ENCODE results near the gene EIF3D.

The EIF3D gene

GRCh38 chr22:36574728-36575127, 45.8 kb upstream of the EIF3D start:
- no peaks in the 10 kb centered on the region for H3K36me3 ChIP-seq (ENCODE audit: insufficient read depth, low read length)
- TF ChIP-seq CTCF (IDR thresholded peaks at IDR 0.05; ENCODE audit: borderline replicate concordance, extremely low read depth, low read length, poor library complexity, severe bottlenecking) = no peak
- no peak for TF ChIP-seq EZH2 (IDR thresholded peaks at IDR 0.05; ENCODE audit: borderline replicate concordance, low read depth, low read length, severe bottlenecking)
- DNase-seq (no peak), ATAC-seq (ENCODE audit: insufficient read depth, low read depth) (no peak)
- H4K20me1 ChIP-seq (ENCODE audit: insufficient read depth, low read length) = no peaks in the 10 kb centered on the region
- H3K27ac ChIP-seq (ENCODE audit: low read length) = no peak overlapping the region
- H3K4me3 ChIP-seq (ENCODE audit: low read depth in 1 of 2, low read length in 2 of 2) = no peak overlapping the region
- no peaks in the 10 kb centered on the region for H3K4me1 ChIP-seq (ENCODE audit: insufficient read depth, low read length)
- H2AFZ ChIP-seq (ENCODE audit: low read depth, low read length) = no peak overlapping the region
- no peak overlapping the region for H3K4me2 ChIP-seq (ENCODE audit: insufficient read depth, low read length)
- H3K9ac ChIP-seq (ENCODE audit: low read depth, low read length) = no peak overlapping the region
- no peaks in the 10 kb centered on the region for H3K27me3 ChIP-seq (ENCODE audit: insufficient read depth, low read length, poor library complexity)
- no peaks in the 10 kb centered on the region for H3K79me2 ChIP-seq (ENCODE audit: insufficient read depth, low read length)
- no peaks in the 10 kb centered on the region for H3K9me3 ChIP-seq (ENCODE audit: insufficient read depth, low read length, severe bottlenecking)

GRCh38 chr22:36573815-36574363, 44.9 kb upstream of the EIF3D start:
- Histone ChIP-seq H3K27ac (ENCODE audit: low read length) (no peak overlapping the region), H3K4me3 (ENCODE audit: low read depth in 1 of 2, low read length in 2 of 2) (no peak overlapping the region), H2AFZ (ENCODE audit: low read depth, low read length) (no peak overlapping the region), H3K27me3 (ENCODE audit: insufficient read depth, low read length, poor library complexity) (no peaks in the 10 kb centered on the region), H3K79me2 (ENCODE audit: insufficient read depth, low read length) (no peaks in the 10 kb centered on the region), H3K4me2 (ENCODE audit: insufficient read depth, low read length) (no peak overlapping the region), H3K36me3 (ENCODE audit: insufficient read depth, low read length) (no peaks in the 10 kb centered on the region), H3K9ac (ENCODE audit: low read depth, low read length) (no peak overlapping the region), H4K20me1 (ENCODE audit: insufficient read depth, low read length) (no peaks in the 10 kb centered on the region), H3K9me3 (ENCODE audit: insufficient read depth, low read length, severe bottlenecking) (no peaks in the 10 kb centered on the region), H3K4me1 (ENCODE audit: insufficient read depth, low read length) (no peaks in the 10 kb centered on the region)
- TF ChIP-seq EZH2 (IDR thresholded peaks at IDR 0.05; ENCODE audit: borderline replicate concordance, low read depth, low read length, severe bottlenecking) (no peak), CTCF (IDR thresholded peaks at IDR 0.05; ENCODE audit: borderline replicate concordance, extremely low read depth, low read length, poor library complexity, severe bottlenecking) (no peak)
- DNase-seq = no peak
- no peak for ATAC-seq (ENCODE audit: insufficient read depth, low read depth)

- H3K4me3 ChIP-seq (ENCODE audit: low read depth in 1 of 2, low read length in 2 of 2) = no peak overlapping the region
- no peaks in the 10 kb centered on the region for H3K9me3 ChIP-seq (ENCODE audit: insufficient read depth, low read length, severe bottlenecking)
- no peak overlapping the region for H3K27ac ChIP-seq (ENCODE audit: low read length)
- H3K36me3 ChIP-seq (ENCODE audit: insufficient read depth, low read length) = no peaks in the 10 kb centered on the region
- peaks cover 1% of the 10 kb centered on the region for H3K27me3 ChIP-seq (ENCODE audit: insufficient read depth, low read length, poor library complexity)
- DNase-seq (no peak), ATAC-seq (ENCODE audit: insufficient read depth, low read depth) (no peak)
- TF ChIP-seq EZH2 (IDR thresholded peaks at IDR 0.05; ENCODE audit: borderline replicate concordance, low read depth, low read length, severe bottlenecking) (no peak), CTCF (IDR thresholded peaks at IDR 0.05; ENCODE audit: borderline replicate concordance, extremely low read depth, low read length, poor library complexity, severe bottlenecking) (no peak)
- H3K9ac ChIP-seq (ENCODE audit: low read depth, low read length) = no peak overlapping the region
- H3K79me2 ChIP-seq (ENCODE audit: insufficient read depth, low read length) = no peaks in the 10 kb centered on the region
- no peaks in the 10 kb centered on the region for H4K20me1 ChIP-seq (ENCODE audit: insufficient read depth, low read length)
- H3K4me2 ChIP-seq (ENCODE audit: insufficient read depth, low read length) = no peak overlapping the region
- no peak overlapping the region for H2AFZ ChIP-seq (ENCODE audit: low read depth, low read length)
- H3K4me1 ChIP-seq (ENCODE audit: insufficient read depth, low read length) = no peaks in the 10 kb centered on the region
Measured at GRCh38 chr22:36571991-36572390, 43.0 kb upstream of the EIF3D start.

- no peak overlapping the region for H3K4me2 ChIP-seq (ENCODE audit: insufficient read depth, low read length)
- DNase-seq = no peak
- TF ChIP-seq CTCF (IDR thresholded peaks at IDR 0.05; ENCODE audit: borderline replicate concordance, extremely low read depth, low read length, poor library complexity, severe bottlenecking) (no peak), EZH2 (IDR thresholded peaks at IDR 0.05; ENCODE audit: borderline replicate concordance, low read depth, low read length, severe bottlenecking) (no peak)
- no peak overlapping the region for H3K27ac ChIP-seq (ENCODE audit: low read length)
- no peaks in the 10 kb centered on the region for H4K20me1 ChIP-seq (ENCODE audit: insufficient read depth, low read length)
- H3K36me3 ChIP-seq (ENCODE audit: insufficient read depth, low read length) = no peaks in the 10 kb centered on the region
- H3K27me3 ChIP-seq (ENCODE audit: insufficient read depth, low read length, poor library complexity) = peaks cover 10% of the 10 kb centered on the region
- H3K9me3 ChIP-seq (ENCODE audit: insufficient read depth, low read length, severe bottlenecking) = no peaks in the 10 kb centered on the region
- H3K9ac ChIP-seq (ENCODE audit: low read depth, low read length) = no peak overlapping the region
- no peaks in the 10 kb centered on the region for H3K4me1 ChIP-seq (ENCODE audit: insufficient read depth, low read length)
- H3K4me3 ChIP-seq (ENCODE audit: low read depth in 1 of 2, low read length in 2 of 2) = no peak overlapping the region
- no peak for ATAC-seq (ENCODE audit: insufficient read depth, low read depth)
- H3K79me2 ChIP-seq (ENCODE audit: insufficient read depth, low read length) = no peaks in the 10 kb centered on the region
- no peak overlapping the region for H2AFZ ChIP-seq (ENCODE audit: low read depth, low read length)
Measured at GRCh38 chr22:36569999-36570398, 41.0 kb upstream of the EIF3D start.
